ENCODE results near the gene LYRM9. TPM values are rescaled to one million over a fixed set of nuclear protein-coding genes. Genes with fewer than 3 reads are reported as not detected.

Gene LYRM9
- total and polyA plus RNA-seq, 2 donors from 2014 or later = 21.7 to 29.1 TPM

DNA sequence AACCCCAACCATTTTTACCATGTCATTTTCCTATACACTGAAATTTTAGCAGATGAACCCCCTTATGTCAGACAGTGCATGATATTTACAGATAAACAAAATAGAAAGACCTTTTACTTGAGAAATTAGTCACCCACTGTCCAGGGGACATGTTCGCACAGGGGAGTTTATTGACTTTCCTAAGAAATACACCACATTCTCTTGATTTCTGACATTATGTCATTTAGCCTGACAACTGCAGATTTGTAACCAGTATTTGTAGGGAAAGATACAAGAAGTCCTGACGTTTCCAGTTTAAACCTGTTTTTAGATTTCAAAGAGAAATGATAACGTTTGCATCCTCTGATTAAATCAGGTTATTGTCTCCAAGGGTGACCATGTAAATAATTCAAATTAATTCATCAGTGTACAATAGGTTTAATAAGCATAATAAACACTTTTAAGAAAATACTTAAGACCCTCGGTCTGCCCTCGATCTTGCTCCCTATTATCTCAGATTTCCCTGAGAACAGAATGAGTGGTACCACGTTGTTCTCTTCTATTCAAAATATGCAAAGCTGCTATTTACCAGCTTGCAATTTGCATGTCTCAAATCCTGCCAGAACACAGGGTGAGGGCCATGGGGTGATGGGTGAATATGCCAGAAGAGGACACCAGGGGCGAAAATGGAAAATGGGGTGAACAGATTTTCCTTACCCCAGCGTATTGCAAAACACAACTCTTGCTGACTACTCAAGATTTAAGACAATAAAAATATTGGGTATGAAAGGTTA lies 2.1 kb upstream of the LYRM9 start:
- TF ChIP-seq CTCF (IDR thresholded peaks at IDR 0.05; ENCODE audit: borderline replicate concordance, extremely low read depth, insufficient read depth) = no peak
- FAIRE-seq = no peak
- DNase-seq = no peak
- no peak overlapping the region for H3K27ac ChIP-seq (ENCODE audit: low read depth in 2 of 2, low read length in 2 of 2)
- intact Hi-C loops (cut with DNase I) = no loop called here
- no peaks in the 10 kb centered on the region for H3K9me3 ChIP-seq (ENCODE audit: control insufficient read depth in 2 of 3, insufficient read depth in 1 of 3, low read length in 3 of 3)
- peaks cover 5 to 15% (median 9%) of the 10 kb centered on the region in 3 donors for H3K4me1 ChIP-seq (ENCODE audit: control insufficient read depth in 2 of 3, insufficient read depth in 2 of 3, low read depth in 1 of 3, low read length in 3 of 3)
- H3K4me3 ChIP-seq (ENCODE audit: low read length in 3 of 3) = no peak overlapping the region
- H3K27me3 ChIP-seq (ENCODE audit: control insufficient read depth, insufficient read depth, low read length) = no peaks in the 10 kb centered on the region
- no peak overlapping the region for H3K9ac ChIP-seq (ENCODE audit: low read length in 3 of 3)
- H3K36me3 ChIP-seq (ENCODE audit: control insufficient read depth in 2 of 3, insufficient read depth in 3 of 3, low read length in 3 of 3) = no peaks in the 10 kb centered on the region

DNA sequence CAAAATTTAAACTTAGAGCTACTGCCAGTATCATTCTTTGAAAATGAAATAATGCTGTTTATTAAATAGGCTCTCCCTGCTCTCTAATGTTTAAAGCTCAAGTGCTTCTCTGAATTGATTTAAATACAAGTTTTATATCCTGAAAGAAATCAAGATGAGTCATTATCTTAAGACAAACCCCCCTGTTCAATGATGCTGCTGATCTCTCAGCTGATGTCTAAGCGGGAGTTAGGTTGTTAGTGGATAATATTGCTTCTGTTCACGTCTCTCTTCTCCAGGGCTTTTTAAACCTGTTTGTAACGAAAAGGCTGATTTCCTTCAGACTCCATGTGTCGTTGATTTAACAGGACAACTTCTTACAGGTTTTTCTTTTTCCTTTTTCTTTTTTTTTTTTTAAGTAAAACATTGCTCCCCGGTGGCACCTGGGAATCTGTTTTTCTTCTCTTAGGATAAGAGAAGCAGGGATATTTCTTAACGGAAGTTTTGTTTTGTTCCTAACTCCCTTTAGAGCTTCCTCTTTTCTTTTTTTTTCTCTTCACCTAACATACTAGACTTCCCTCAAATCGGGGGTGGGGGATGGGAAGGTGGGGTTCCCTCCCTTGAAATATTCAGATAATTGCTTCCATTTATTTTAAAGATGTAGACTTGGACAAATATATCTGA lies 807 bp upstream of the LYRM9 start:
- intact Hi-C loops (cut with DNase I) = no loop called here
- FAIRE-seq = no peak
- H3K27ac ChIP-seq (ENCODE audit: low read depth in 2 of 2, low read length in 2 of 2) = no peak overlapping the region

DNA sequence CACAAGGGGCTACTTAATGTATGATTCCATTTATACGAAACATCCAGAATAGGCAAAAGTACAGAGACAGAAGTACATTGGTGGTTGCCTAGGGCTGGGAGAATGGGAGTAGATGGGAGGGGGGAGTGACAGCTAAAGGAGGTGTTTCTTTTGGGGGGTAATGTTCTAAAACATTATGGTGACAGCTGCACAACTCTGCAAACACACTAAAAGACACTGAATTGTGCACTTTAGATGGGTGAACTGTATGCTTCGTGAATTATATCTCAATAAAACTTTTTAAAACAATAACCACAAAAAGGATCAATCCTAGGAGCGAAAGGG lies 661 bp downstream of the LYRM9 start:
- Histone ChIP-seq H3K27ac (ENCODE audit: low read depth in 2 of 2, low read length in 2 of 2) (peak overlapping the region; percentile 59 to 79), H3K4me1 (ENCODE audit: control insufficient read depth in 2 of 3, insufficient read depth in 2 of 3, low read depth in 1 of 3, low read length in 3 of 3) (peaks cover 9 to 35% (median 14%) of the 10 kb centered on the region in 3 donors), H3K27me3 (ENCODE audit: control insufficient read depth, insufficient read depth, low read length) (no peaks in the 10 kb centered on the region), H3K4me3 (ENCODE audit: low read length in 3 of 3) (peak overlapping the region; percentile 49 to 72 (median 57)), H3K9ac (ENCODE audit: low read length in 3 of 3) (peak overlapping the region; percentile 62 to 79 (median 72)), H3K36me3 (ENCODE audit: control insufficient read depth in 2 of 3, insufficient read depth in 3 of 3, low read length in 3 of 3) (no peaks in the 10 kb centered on the region), H3K9me3 (ENCODE audit: control insufficient read depth in 2 of 3, insufficient read depth in 1 of 3, low read length in 3 of 3) (no peaks in the 10 kb centered on the region)
- no peak for TF ChIP-seq CTCF (IDR thresholded peaks at IDR 0.05; ENCODE audit: borderline replicate concordance, extremely low read depth, insufficient read depth)
- intact Hi-C loops (cut with DNase I) = no loop called here
- no peak for DNase-seq
- FAIRE-seq = no peak

More for the DNA sequence above, 807 bp upstream of the LYRM9 start:
- no peak for TF ChIP-seq CTCF (IDR thresholded peaks at IDR 0.05; ENCODE audit: borderline replicate concordance, extremely low read depth, insufficient read depth)
- no peak overlapping the region for H3K9ac ChIP-seq (ENCODE audit: low read length in 3 of 3)
- H3K4me1 ChIP-seq (ENCODE audit: control insufficient read depth in 2 of 3, insufficient read depth in 2 of 3, low read depth in 1 of 3, low read length in 3 of 3) = peaks cover 5 to 22% (median 9%) of the 10 kb centered on the region in 3 donors
- no peaks in the 10 kb centered on the region for H3K36me3 ChIP-seq (ENCODE audit: control insufficient read depth in 2 of 3, insufficient read depth in 3 of 3, low read length in 3 of 3)
- no peaks in the 10 kb centered on the region for H3K9me3 ChIP-seq (ENCODE audit: control insufficient read depth in 2 of 3, insufficient read depth in 1 of 3, low read length in 3 of 3)
- H3K4me3 ChIP-seq (ENCODE audit: low read length in 3 of 3) = peak overlapping the region in 1 of 3 donors; percentile 56
- DNase-seq = no peak
- no peaks in the 10 kb centered on the region for H3K27me3 ChIP-seq (ENCODE audit: control insufficient read depth, insufficient read depth, low read length)
